Fibroblast of lung (primary cell): Measurements from ENCODE around the gene TJP2. TPM values are rescaled to one million over a fixed set of nuclear protein-coding genes. Genes with fewer than 3 reads are reported as not detected.
A peak's percentile ranks its signal among the peaks of the same experiment; 100 is the strongest.

Source experiments
- DNase-seq, 2 donors: peaks; one replicate each; pipeline versions ENCODE4 v3.0.0 to v3.0.0-alpha.2; 2010; ENCODE audit warnings: low read depth in 2 of 2
- H2AFZ ChIP-seq: 2 replicates; pipeline ENCODE4 v1.5.1; 2012; ENCODE audit warnings: low read length, control low read depth, inconsistent platforms
- H3K27ac ChIP-seq: 2 replicates; pipeline ENCODE4 v1.5.1; 2011; ENCODE audit warnings: low read length, control low read depth; ENCODE audit not compliant: insufficient read depth
- H3K27me3 ChIP-seq: 2 replicates; pipeline ENCODE4 v1.5.1; 2011; ENCODE audit warnings: mild to moderate bottlenecking, low read length; ENCODE audit not compliant: control insufficient read depth, insufficient read depth
- H3K36me3 ChIP-seq: 2 replicates; pipeline ENCODE4 v1.5.1; 2011; ENCODE audit warnings: low read length; ENCODE audit not compliant: control insufficient read depth, insufficient read depth
- H3K4me1 ChIP-seq: 2 replicates; pipeline ENCODE4 v1.5.1; 2011; ENCODE audit warnings: low read length; ENCODE audit not compliant: control insufficient read depth, insufficient read depth; ENCODE audit errors: extremely low read depth
- H3K4me2 ChIP-seq: 2 replicates; pipeline ENCODE4 v1.5.1; 2011; ENCODE audit warnings: low read length, control low read depth; ENCODE audit not compliant: insufficient read depth; ENCODE audit errors: extremely low read depth
- H3K4me3 ChIP-seq, 4 experiments: fragments of 200-600 bp in 1 of 4; sonication (generic) in 1 of 4; replicated peaks in 1 of 4; 2 replicates each; pipeline ENCODE4 v1.5.1; 2011 to 2016; ENCODE audit warnings: low read length in 4 of 4, low read depth in 3 of 4, mild to moderate bottlenecking in 3 of 4, control low read depth in 2 of 4, inconsistent platforms in 1 of 4, mixed read lengths in 1 of 4; ENCODE audit not compliant: insufficient read depth in 1 of 4; ENCODE audit errors: control extremely low read depth in 1 of 4
- H3K79me2 ChIP-seq: 2 replicates; pipeline ENCODE4 v1.5.1; 2012; ENCODE audit warnings: mild to moderate bottlenecking, low read length, inconsistent platforms; ENCODE audit not compliant: control insufficient read depth, insufficient read depth
- H3K9ac ChIP-seq: 2 replicates; pipeline ENCODE4 v1.5.1; 2011; ENCODE audit warnings: mild to moderate bottlenecking, low read length, control low read depth; ENCODE audit not compliant: insufficient read depth
- H3K9me3 ChIP-seq: 2 replicates; pipeline ENCODE4 v1.5.1; 2012; ENCODE audit warnings: low read depth, low read length; ENCODE audit not compliant: control insufficient read depth, insufficient read depth
- H4K20me1 ChIP-seq: 2 replicates; pipeline ENCODE4 v1.5.1; 2011; ENCODE audit warnings: low read length; ENCODE audit not compliant: control insufficient read depth, insufficient read depth; ENCODE audit errors: extremely low read depth
- CTCF ChIP-seq, 2 donors: IDR thresholded peaks in 1 of 2; conservative IDR thresholded peaks in 1 of 2; 1 replicate in 1 of 2; 2 replicates in 1 of 2; pipeline ENCODE4 v1.5.1; 2011 to 2012; ENCODE audit warnings: low read length in 2 of 2, control low read depth in 1 of 2, inconsistent platforms in 1 of 2, low read depth in 1 of 2, mild to moderate bottlenecking in 1 of 2
- EZH2 ChIP-seq: IDR thresholded peaks from 2 replicates; pipeline ENCODE4 v1.5.1; 2012; ENCODE audit warnings: low read length, control low read depth, mild to moderate bottlenecking; ENCODE audit errors: missing control alignments
- polyA plus RNA-seq, 2 donors: library from polyadenylated mRNA; depleted of rRNA in 1 of 2; stranded (reverse) in 1 of 2; unstranded in 1 of 2; fragments of >200 nt; gene quantifications; 2 replicates each; pipeline ENCODE4 v1.2.1, GENCODE V29; 2011 to 2012; ENCODE audit warnings: missing spikeins in 1 of 2
- total RNA-seq: library from RNA; depleted of rRNA; stranded (reverse); fragments of >200 nt; gene quantifications from 2 replicates; pipeline ENCODE4 v1.2.1, GENCODE V29; 2014

TJP2 gene
- total and polyA plus RNA-seq, 2 donors (not counting 1 experiment from before 2014, with no cell fraction given), result 25.9 to 36.5 TPM

DNA sequence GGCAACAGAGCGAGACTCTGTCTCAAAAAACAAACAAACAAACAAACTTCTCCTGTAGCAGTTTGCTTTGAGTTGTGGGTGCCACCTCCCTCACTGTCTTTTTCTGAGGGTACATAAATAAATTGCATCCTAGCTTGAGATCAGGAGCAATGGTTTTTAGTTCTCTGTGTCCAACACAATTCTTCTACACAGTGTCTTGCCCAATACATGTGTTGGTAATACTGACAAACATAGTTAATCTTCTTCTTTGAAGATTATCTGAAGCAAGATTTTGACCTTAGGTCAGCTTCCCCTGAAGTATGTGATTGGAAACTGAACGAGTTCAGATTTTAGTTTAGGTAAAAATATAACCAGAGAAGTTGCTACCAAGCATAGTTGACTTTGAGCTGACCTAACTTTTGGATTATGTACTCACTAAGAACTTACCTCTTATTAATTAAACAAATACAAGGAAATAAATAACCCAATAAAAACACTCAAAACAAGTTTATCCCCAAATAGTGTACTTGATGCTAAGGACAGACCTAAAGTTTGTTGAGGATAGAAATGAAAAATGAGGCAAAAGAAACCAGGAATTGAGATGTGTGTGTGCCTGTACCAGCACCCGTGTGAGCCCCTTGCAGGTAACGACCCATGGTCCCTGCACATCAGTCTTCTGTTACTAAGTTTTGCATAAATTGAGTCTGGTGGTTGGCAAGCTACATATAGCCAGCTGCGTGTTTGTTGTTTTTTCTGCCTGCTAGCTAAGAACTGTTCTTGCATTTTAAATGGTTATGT lies 16.2 kb downstream of the TJP2 start:
- no peaks in the 10 kb centered on the region for H3K27me3 ChIP-seq
- no peaks in the 10 kb centered on the region for H3K9me3 ChIP-seq
- H2AFZ ChIP-seq, result no peak overlapping the region
- DNase-seq, result no peak
- H3K27ac ChIP-seq, result no peak overlapping the region
- H3K4me1 ChIP-seq, result peaks cover 13% of the 10 kb centered on the region
- no peaks in the 10 kb centered on the region for H3K36me3 ChIP-seq
- no peak overlapping the region for H3K4me3 ChIP-seq
- no peak overlapping the region for H3K4me2 ChIP-seq
- no peak overlapping the region for H3K9ac ChIP-seq
- peaks cover 39% of the 10 kb centered on the region for H3K79me2 ChIP-seq
- TF ChIP-seq CTCF (conservative IDR thresholded peaks at IDR 0.05 in 1 of 2, IDR thresholded peaks at IDR 0.05 in 1 of 2; ENCODE audit: low read depth in 1 of 2, low read length in 2 of 2), result no peak
- no peak for TF ChIP-seq EZH2
- H4K20me1 ChIP-seq, result no peaks in the 10 kb centered on the region

GRCh38 chr9:69190863-69191181 lies 16.7 kb downstream of the TJP2 start:
- peaks cover 41% of the 10 kb centered on the region for H3K79me2 ChIP-seq
- no peaks in the 10 kb centered on the region for H3K9me3 ChIP-seq
- no peak overlapping the region for H3K27ac ChIP-seq
- no peak overlapping the region for H3K9ac ChIP-seq
- peaks cover 13% of the 10 kb centered on the region for H3K4me1 ChIP-seq
- H4K20me1 ChIP-seq, result no peaks in the 10 kb centered on the region
- H3K36me3 ChIP-seq, result no peaks in the 10 kb centered on the region
- peak overlapping the region; percentile 29 for H3K4me2 ChIP-seq
- no peaks in the 10 kb centered on the region for H3K27me3 ChIP-seq
- H3K4me3 ChIP-seq, result no peak overlapping the region
- DNase-seq, result no peak
- H2AFZ ChIP-seq, result no peak overlapping the region
- TF ChIP-seq CTCF (conservative IDR thresholded peaks at IDR 0.05 in 1 of 2, IDR thresholded peaks at IDR 0.05 in 1 of 2; ENCODE audit: low read depth in 1 of 2, low read length in 2 of 2), result no peak
- no peak for TF ChIP-seq EZH2

GRCh38 chr9:69191231-69191630 lies 17.2 kb downstream of the TJP2 start:
- H3K9me3 ChIP-seq, result no peaks in the 10 kb centered on the region
- H3K36me3 ChIP-seq, result no peaks in the 10 kb centered on the region
- H3K79me2 ChIP-seq, result peaks cover 45% of the 10 kb centered on the region
- peaks cover 13% of the 10 kb centered on the region for H3K4me1 ChIP-seq
- TF ChIP-seq EZH2, result no peak
- TF ChIP-seq CTCF (conservative IDR thresholded peaks at IDR 0.05 in 1 of 2, IDR thresholded peaks at IDR 0.05 in 1 of 2; ENCODE audit: low read depth in 1 of 2, low read length in 2 of 2), result no peak
- H3K27me3 ChIP-seq, result no peaks in the 10 kb centered on the region
- H3K9ac ChIP-seq, result no peak overlapping the region
- H2AFZ ChIP-seq, result no peak overlapping the region
- H3K4me3 ChIP-seq, result no peak overlapping the region
- H3K4me2 ChIP-seq, result peak overlapping the region; percentile 29
- DNase-seq, result no peak
- H4K20me1 ChIP-seq, result no peaks in the 10 kb centered on the region
- H3K27ac ChIP-seq, result no peak overlapping the region
